Cardiac fibroblast (primary cell): Measurements from ENCODE around the gene USP15.

ENCODE experiments used
- DNase-seq, 2 donors: peaks; one replicate each; pipeline versions ENCODE4 v3.0.0 to v3.0.0-alpha.2; 2010; ENCODE audit warnings: low read depth in 2 of 2
- H3K4me3 ChIP-seq, 2 donors: replicated peaks in 1 of 2; 1 replicate in 1 of 2; 2 replicates in 1 of 2; pipeline ENCODE4 v1.5.1; 2011; ENCODE audit warnings: low read depth in 2 of 2, low read length in 2 of 2, mild to moderate bottlenecking in 2 of 2, moderate library complexity in 1 of 2
- TF ChIP-seq, protein P1 (sequence below): IDR thresholded peaks from one replicate; pipeline ENCODE4 v1.5.1; 2011; ENCODE audit warnings: low read depth, mild to moderate bottlenecking, low read length, inconsistent platforms

Gene USP15

DNA sequence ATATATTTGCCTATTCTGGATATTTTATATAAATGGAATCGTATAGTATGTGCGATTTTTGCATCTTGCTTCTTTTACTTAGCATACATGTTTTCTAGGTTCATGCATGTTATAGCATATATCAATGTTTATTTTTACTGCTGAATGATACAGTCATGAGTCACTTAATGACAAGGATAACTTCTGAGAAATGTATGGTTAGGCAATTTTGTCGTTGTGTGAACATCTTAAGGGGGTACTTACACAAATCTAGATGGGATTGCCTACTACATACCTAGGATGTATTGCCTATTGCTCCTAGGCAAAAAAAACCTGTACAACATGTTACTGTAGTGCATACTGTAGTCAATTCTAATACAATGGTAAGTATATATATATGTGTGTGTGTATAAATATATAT, 8.8 kb downstream of the USP15 start:
- DNase-seq = peak; percentile 49 to 84
- H3K4me3 ChIP-seq = no peak overlapping the region
- TF ChIP-seq, protein P1, sequence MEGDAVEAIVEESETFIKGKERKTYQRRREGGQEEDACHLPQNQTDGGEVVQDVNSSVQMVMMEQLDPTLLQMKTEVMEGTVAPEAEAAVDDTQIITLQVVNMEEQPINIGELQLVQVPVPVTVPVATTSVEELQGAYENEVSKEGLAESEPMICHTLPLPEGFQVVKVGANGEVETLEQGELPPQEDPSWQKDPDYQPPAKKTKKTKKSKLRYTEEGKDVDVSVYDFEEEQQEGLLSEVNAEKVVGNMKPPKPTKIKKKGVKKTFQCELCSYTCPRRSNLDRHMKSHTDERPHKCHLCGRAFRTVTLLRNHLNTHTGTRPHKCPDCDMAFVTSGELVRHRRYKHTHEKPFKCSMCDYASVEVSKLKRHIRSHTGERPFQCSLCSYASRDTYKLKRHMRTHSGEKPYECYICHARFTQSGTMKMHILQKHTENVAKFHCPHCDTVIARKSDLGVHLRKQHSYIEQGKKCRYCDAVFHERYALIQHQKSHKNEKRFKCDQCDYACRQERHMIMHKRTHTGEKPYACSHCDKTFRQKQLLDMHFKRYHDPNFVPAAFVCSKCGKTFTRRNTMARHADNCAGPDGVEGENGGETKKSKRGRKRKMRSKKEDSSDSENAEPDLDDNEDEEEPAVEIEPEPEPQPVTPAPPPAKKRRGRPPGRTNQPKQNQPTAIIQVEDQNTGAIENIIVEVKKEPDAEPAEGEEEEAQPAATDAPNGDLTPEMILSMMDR = no peak

GRCh38 chr12:62269464-62270228, 9.4 kb downstream of the USP15 start:
- TF ChIP-seq, protein P1 = no peak
- no peak for DNase-seq
- H3K4me3 ChIP-seq = no peak overlapping the region

- TF ChIP-seq, protein P1 = no peak
- no peak overlapping the region for H3K4me3 ChIP-seq
- DNase-seq = no peak
These were observed 10.2 kb downstream of the USP15 start for GRCh38 chr12:62270384-62270783.

DNA sequence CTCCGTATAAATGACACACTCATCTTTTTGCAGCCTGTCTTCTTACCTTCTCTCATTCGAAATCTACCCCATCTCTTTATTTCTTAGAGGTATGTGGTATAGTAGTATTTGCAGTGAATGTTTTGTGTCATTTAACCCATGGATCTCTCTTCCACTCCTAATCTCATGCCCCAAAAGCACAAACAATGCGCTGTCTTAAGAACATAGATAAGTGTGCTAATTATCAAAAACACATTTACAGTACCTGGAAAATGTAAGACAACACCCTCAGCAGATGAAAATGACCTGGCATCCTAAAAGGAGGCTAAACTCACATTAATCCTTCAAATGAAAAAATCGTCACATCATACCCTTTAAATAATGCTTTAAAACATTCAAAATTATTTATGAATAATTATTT, 10.7 kb downstream of the USP15 start:
- no peak for DNase-seq
- TF ChIP-seq, protein P1 = no peak
- H3K4me3 ChIP-seq = no peak overlapping the region

DNA sequence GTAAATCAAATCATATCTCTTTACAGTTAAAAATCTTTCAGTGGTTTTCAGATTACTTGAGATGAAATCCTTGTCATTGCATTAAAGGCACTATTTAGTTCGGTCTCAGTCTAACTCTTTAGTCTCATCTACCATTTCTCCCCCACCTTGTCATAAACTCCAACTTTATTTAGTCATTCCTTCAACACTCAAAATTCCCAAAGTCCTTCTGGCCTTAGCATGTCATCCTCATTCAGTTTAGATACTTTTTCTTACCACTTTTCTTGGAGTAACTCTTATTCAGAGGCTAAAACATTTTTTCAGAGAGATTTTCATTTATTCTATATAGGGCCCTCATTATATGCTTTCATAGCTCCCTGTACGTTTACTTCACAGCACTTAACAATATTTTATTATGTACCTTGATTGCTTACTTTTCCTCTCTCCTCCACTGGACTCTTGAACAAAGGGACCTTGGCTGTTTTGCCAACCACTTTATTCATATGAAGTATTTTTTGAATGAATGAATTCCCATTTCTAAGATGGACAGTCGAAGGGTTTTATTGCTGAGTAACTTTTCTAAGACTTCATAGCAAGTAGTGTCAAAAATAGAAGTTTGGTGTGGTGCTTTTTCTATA, 12.8 kb downstream of the USP15 start:
- H3K4me3 ChIP-seq = no peak overlapping the region
- TF ChIP-seq, protein P1 = no peak
- no peak for DNase-seq

GRCh38 chr12:62273724-62274380, 13.6 kb downstream of the USP15 start:
- DNase-seq = no peak
- H3K4me3 ChIP-seq = no peak overlapping the region
- TF ChIP-seq, protein P1 = no peak
